HepG2 (cell line): ENCODE results near the gene GUCA1A. TPM values are rescaled to one million over a fixed set of nuclear protein-coding genes. Genes with fewer than 3 reads are reported as not detected.

Experiments used
- ATF7-NPFF ChIP-seq: sonication (generic); formaldehyde crosslinking; IDR thresholded peaks from 2 replicates; pipeline ENCODE4 v1.8.1; 2023; ENCODE audit warnings: mild to moderate bottlenecking, low read depth, missing genetic modification reagents, moderate library complexity
- KLF6 ChIP-seq: IDR thresholded peaks from 2 replicates; pipeline ENCODE4 v1.8.0; 2016; ENCODE audit warnings: missing biosample characterization, missing genetic modification reagents
- POGZ ChIP-seq: sonication (generic); formaldehyde crosslinking; IDR thresholded peaks from 2 replicates; pipeline ENCODE4 v1.4.0; 2020; ENCODE audit warnings: mild to moderate bottlenecking, missing genetic modification reagents
- SALL2 ChIP-seq: sonication (generic); formaldehyde crosslinking; IDR thresholded peaks from 2 replicates; pipeline ENCODE4 v1.8.1; 2023; ENCODE audit warnings: mild to moderate bottlenecking, missing genetic modification reagents, inconsistent platforms
- TBX2 ChIP-seq: sonication (generic); formaldehyde crosslinking; IDR thresholded peaks from 2 replicates; pipeline ENCODE4 v1.5.0; 2020; ENCODE audit warnings: missing genetic modification reagents, mild to moderate bottlenecking, borderline replicate concordance
- ZIK1 ChIP-seq: sonication (generic); formaldehyde crosslinking; IDR thresholded peaks from 2 replicates; pipeline ENCODE4 v1.5.0; 2020; ENCODE audit warnings: mild to moderate bottlenecking, low read depth, missing genetic modification reagents, borderline replicate concordance
- ZNF12 ChIP-seq: sonication (generic); formaldehyde crosslinking; IDR thresholded peaks from 2 replicates; pipeline ENCODE4 v1.5.0; 2020; ENCODE audit warnings: missing genetic modification reagents
- ZNF451 ChIP-seq: sonication (generic); formaldehyde crosslinking; IDR thresholded peaks from 2 replicates; pipeline ENCODE4 v1.5.0; 2020; ENCODE audit warnings: mild to moderate bottlenecking, missing genetic modification reagents
- polyA plus RNA-seq, 8 experiments: library from polyadenylated mRNA; depleted of rRNA in 3 of 8; stranded (reverse) in 7 of 8; unstranded in 1 of 8; fragments of >200 nt; fragmentation: Illumina TruSeq in 4 of 8; extraction: Trizol in 4 of 8; gene quantifications; 2 replicates each; pipeline versions ENCODE4 v1.2.1 to v1.2.3, GENCODE V29; 2011 to 2016; ENCODE audit warnings: low read depth in 4 of 8, missing spikeins in 1 of 8, mixed read lengths in 1 of 8; ENCODE audit not compliant: insufficient read depth in 1 of 8
- total RNA-seq, 5 experiments: library from RNA; depleted of rRNA; stranded (reverse); fragments of >200 nt; fragmentation: Illumina TruSeq; extraction: Trizol; gene quantifications; 2 replicates each; pipeline ENCODE4 v1.2.3, GENCODE V29; 2016; ENCODE audit warnings: low read depth in 1 of 5
- TF ChIP-seq, protein P1 (sequence below): sonication (generic); formaldehyde crosslinking; IDR thresholded peaks from 2 replicates; pipeline ENCODE4 v1.4.0; 2020; ENCODE audit warnings: missing genetic modification reagents, borderline replicate concordance
- TF ChIP-seq, protein P2 (sequence below): sonication (generic); formaldehyde crosslinking; IDR thresholded peaks from 2 replicates; pipeline ENCODE4 v1.4.0; 2020; ENCODE audit warnings: mild to moderate bottlenecking, missing genetic modification reagents
- TF ChIP-seq, protein P3 (sequence below): sonication (generic); formaldehyde crosslinking; IDR thresholded peaks from 2 replicates; pipeline ENCODE4 v1.5.0; 2020; ENCODE audit warnings: mild to moderate bottlenecking, missing genetic modification reagents, borderline replicate concordance

Gene GUCA1A
- total and polyA plus RNA-seq, 2 of the 13 experiments (the other 11 are each of a cell fraction or from before 2014, with no cell fraction given) = not detected

DNA sequence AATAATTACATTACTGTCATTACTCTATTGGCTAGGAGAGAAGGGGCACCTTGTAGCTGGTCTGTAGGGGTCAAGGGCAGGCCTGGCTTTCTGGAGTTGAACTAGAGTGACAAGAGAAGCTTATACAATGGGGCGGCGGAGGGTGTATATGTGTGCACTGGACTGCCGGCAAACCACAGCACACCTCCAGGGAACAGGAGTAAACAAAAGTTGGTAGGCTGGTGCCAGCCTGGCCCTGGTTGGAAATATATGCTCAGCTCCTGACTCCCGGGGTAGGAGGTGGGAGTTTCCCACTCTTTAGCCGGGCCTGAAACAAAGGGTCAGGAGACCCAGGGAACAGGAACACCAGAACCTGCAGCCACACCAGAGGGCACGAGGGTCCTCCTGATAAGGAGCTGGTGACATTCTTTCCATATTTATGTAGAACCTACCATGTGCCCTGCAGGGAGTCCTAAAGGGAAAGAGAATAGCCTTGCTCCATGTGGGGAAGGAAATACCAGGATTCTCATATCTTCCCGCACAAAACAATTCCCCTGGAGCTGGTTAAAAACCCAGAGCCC, 35.9 kb upstream of the GUCA1A start (continued):
- TF ChIP-seq SALL2 (CRISPR knock-in tag) (no peak), TBX2 (CRISPR knock-in tag) (peak; percentile 51), ZIK1 (no peak), ZNF12 (CRISPR knock-in tag) (no peak), POGZ (CRISPR knock-in tag) (no peak), ZNF451 (CRISPR knock-in tag) (no peak), KLF6 (CRISPR knock-in tag) (no peak), ATF7-NPFF (CRISPR knock-in tag) (no peak)
- TF ChIP-seq, protein P1, sequence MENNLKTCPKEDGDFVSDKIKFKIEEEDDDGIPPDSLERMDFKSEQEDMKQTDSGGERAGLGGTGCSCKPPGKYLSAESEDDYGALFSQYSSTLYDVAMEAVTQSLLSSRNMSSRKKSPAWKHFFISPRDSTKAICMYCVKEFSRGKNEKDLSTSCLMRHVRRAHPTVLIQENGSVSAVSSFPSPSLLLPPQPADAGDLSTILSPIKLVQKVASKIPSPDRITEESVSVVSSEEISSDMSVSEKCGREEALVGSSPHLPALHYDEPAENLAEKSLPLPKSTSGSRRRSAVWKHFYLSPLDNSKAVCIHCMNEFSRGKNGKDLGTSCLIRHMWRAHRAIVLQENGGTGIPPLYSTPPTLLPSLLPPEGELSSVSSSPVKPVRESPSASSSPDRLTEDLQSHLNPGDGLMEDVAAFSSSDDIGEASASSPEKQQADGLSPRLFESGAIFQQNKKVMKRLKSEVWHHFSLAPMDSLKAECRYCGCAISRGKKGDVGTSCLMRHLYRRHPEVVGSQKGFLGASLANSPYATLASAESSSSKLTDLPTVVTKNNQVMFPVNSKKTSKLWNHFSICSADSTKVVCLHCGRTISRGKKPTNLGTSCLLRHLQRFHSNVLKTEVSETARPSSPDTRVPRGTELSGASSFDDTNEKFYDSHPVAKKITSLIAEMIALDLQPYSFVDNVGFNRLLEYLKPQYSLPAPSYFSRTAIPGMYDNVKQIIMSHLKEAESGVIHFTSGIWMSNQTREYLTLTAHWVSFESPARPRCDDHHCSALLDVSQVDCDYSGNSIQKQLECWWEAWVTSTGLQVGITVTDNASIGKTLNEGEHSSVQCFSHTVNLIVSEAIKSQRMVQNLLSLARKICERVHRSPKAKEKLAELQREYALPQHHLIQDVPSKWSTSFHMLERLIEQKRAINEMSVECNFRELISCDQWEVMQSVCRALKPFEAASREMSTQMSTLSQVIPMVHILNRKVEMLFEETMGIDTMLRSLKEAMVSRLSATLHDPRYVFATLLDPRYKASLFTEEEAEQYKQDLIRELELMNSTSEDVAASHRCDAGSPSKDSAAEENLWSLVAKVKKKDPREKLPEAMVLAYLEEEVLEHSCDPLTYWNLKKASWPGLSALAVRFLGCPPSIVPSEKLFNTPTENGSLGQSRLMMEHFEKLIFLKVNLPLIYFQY (CRISPR knock-in tag) = no peak
- TF ChIP-seq, protein P2, sequence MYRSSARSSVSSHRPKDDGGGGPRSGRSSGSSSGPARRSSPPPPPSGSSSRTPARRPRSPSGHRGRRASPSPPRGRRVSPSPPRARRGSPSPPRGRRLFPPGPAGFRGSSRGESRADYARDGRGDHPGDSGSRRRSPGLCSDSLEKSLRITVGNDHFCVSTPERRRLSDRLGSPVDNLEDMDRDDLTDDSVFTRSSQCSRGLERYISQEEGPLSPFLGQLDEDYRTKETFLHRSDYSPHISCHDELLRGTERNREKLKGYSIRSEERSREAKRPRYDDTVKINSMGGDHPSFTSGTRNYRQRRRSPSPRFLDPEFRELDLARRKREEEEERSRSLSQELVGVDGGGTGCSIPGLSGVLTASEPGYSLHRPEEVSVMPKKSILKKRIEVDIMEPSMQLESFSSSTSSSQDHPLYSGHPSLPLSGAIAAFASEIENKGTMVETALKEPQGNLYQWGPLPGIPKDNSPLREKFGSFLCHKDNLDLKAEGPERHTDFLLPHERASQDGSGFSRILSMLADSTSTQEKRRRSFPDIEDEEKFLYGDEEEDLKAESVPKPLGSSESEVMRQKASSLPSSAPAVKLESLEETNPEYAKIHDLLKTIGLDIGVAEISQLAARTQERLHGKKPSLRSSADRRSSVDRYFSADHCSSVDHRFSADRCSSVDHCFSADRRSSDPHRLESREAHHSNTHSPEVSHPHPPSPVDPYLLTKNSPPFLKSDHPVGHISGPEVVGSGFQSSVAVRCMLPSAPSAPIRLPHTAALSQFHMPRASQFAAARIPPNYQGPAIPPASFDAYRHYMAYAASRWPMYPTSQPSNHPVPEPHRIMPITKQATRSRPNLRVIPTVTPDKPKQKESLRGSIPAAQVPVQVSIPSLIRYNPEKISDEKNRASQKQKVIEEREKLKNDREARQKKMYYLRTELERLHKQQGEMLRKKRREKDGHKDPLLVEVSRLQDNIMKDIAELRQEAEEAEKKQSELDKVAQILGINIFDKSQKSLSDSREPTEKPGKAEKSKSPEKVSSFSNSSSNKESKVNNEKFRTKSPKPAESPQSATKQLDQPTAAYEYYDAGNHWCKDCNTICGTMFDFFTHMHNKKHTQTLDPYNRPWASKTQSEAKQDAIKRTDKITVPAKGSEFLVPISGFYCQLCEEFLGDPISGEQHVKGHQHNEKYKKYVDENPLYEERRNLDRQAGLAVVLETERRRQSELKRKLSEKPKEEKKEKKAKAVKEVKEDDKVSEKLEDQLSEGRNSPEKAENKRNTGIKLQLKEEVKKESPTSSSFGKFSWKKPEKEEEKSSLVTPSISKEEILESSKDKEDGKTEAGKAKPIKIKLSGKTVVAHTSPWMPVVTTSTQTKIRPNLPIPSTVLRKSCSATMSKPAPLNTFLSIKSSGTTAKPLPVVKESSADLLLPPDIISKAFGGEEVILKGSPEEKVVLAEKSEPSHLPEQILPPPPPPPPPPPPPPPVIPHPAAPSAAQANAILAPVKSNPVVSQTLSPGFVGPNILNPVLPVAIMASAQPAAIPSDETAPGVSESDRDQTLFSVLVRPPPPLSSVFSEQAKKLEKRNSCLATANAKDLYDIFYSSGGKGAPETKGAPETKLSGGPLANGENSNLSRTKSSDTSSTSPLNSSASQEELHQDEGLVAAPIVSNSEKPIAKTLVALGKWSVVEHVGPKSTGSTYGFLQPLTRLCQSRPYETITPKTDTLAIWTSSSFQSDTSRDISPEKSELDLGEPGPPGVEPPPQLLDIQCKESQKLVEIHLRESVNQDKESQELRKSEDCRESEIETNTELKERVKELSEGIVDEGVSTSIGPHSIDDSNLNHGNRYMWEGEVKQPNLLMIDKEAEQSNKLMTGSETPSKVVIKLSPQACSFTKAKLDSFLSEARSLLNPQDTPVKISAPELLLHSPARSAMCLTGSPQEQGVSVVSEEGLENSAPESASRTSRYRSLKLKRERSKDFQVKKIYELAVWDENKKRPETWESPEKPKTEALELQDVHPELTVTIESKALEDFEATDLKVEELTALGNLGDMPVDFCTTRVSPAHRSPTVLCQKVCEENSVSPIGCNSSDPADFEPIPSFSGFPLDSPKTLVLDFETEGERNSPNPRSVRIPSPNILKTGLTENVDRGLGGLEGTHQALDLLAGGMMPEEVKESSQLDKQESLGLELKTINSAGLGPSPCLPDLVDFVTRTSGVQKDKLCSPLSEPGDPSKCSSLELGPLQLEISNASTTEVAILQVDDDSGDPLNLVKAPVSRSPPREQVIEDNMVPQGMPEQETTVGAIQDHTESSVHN = no peak
- TF ChIP-seq, protein P3, sequence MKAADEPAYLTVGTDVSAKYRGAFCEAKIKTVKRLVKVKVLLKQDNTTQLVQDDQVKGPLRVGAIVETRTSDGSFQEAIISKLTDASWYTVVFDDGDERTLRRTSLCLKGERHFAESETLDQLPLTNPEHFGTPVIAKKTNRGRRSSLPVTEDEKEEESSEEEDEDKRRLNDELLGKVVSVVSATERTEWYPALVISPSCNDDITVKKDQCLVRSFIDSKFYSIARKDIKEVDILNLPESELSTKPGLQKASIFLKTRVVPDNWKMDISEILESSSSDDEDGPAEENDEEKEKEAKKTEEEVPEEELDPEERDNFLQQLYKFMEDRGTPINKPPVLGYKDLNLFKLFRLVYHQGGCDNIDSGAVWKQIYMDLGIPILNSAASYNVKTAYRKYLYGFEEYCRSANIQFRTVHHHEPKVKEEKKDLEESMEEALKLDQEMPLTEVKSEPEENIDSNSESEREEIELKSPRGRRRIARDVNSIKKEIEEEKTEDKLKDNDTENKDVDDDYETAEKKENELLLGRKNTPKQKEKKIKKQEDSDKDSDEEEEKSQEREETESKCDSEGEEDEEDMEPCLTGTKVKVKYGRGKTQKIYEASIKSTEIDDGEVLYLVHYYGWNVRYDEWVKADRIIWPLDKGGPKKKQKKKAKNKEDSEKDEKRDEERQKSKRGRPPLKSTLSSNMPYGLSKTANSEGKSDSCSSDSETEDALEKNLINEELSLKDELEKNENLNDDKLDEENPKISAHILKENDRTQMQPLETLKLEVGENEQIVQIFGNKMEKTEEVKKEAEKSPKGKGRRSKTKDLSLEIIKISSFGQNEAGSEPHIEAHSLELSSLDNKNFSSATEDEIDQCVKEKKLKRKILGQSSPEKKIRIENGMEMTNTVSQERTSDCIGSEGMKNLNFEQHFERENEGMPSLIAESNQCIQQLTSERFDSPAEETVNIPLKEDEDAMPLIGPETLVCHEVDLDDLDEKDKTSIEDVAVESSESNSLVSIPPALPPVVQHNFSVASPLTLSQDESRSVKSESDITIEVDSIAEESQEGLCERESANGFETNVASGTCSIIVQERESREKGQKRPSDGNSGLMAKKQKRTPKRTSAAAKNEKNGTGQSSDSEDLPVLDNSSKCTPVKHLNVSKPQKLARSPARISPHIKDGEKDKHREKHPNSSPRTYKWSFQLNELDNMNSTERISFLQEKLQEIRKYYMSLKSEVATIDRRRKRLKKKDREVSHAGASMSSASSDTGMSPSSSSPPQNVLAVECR (CRISPR knock-in tag) = no peak
